Activated naive CD8-positive, alpha-beta T cell treated with anti-CD3 and anti-CD28 coated beads for 36 hours (primary cell): ENCODE data around the gene IDUA. TPM values are rescaled to one million over a fixed set of nuclear protein-coding genes. Genes with fewer than 3 reads are reported as not detected.

Source experiments
- DNase-seq: peaks from one replicate; pipeline ENCODE4 v3.0.0; 2021
- H3K27ac Mint-ChIP-seq: one replicate; pipeline ENCODE4 v1.8.0; 2022; ENCODE audit warnings: mild to moderate bottlenecking, moderate library complexity, mixed read lengths
- H3K27me3 Mint-ChIP-seq: one replicate; pipeline ENCODE4 v1.8.0; 2022; ENCODE audit warnings: mild to moderate bottlenecking, mixed read lengths
- H3K36me3 Mint-ChIP-seq: one replicate; pipeline ENCODE4 v1.8.0; 2021; ENCODE audit warnings: mild to moderate bottlenecking, mixed read lengths
- H3K4me1 Mint-ChIP-seq: one replicate; pipeline ENCODE4 v1.8.0; 2021; ENCODE audit warnings: mixed read lengths
- H3K4me3 Mint-ChIP-seq: one replicate; pipeline ENCODE4 v1.8.0; 2022; ENCODE audit warnings: mild to moderate bottlenecking, moderate library complexity, mixed read lengths
- H3K9me3 Mint-ChIP-seq: one replicate; pipeline ENCODE4 v1.8.0; 2022; ENCODE audit warnings: mixed read lengths
- total RNA-seq, 2 experiments: library from RNA; stranded (reverse); gene quantifications; one replicate each; pipeline ENCODE4 v1.2.3, GENCODE V29; 2021

IDUA gene
- total RNA-seq, 2 experiments from 2014 or later, result 6.6 to 7.1 TPM

GRCh38 chr4:961351-962230 is 25.3 kb upstream of the IDUA start:
- Mint-ChIP-seq H3K4me3 (no peak overlapping the region), H3K4me1 (no peaks in the 10 kb centered on the region), H3K27me3 (no peaks in the 10 kb centered on the region), H3K9me3 (no peaks in the 10 kb centered on the region), H3K27ac (no peak overlapping the region), H3K36me3 (peaks cover 4% of the 10 kb centered on the region)
- DNase-seq, result no peak

GRCh38 chr4:962231-963208 is 24.3 kb upstream of the IDUA start:
- no peak overlapping the region for H3K4me3 Mint-ChIP-seq
- DNase-seq, result no peak
- H3K27ac Mint-ChIP-seq, result no peak overlapping the region
- peaks cover 4% of the 10 kb centered on the region for H3K36me3 Mint-ChIP-seq
- no peaks in the 10 kb centered on the region for H3K4me1 Mint-ChIP-seq
- H3K9me3 Mint-ChIP-seq, result no peaks in the 10 kb centered on the region
- no peaks in the 10 kb centered on the region for H3K27me3 Mint-ChIP-seq

- Mint-ChIP-seq H3K9me3 (no peaks in the 10 kb centered on the region), H3K27me3 (no peaks in the 10 kb centered on the region), H3K4me3 (no peak overlapping the region), H3K4me1 (no peaks in the 10 kb centered on the region), H3K27ac (no peak overlapping the region), H3K36me3 (peaks cover 3% of the 10 kb centered on the region)
- no peak for DNase-seq
Measured at GRCh38 chr4:963276-964225, 23.3 kb upstream of the IDUA start.

GRCh38 chr4:964346-965025 is 22.4 kb upstream of the IDUA start:
- Mint-ChIP-seq H3K36me3 (no peaks in the 10 kb centered on the region), H3K4me1 (no peaks in the 10 kb centered on the region), H3K27me3 (no peaks in the 10 kb centered on the region), H3K4me3 (no peak overlapping the region), H3K27ac (no peak overlapping the region), H3K9me3 (no peaks in the 10 kb centered on the region)
- DNase-seq, result no peak

- no peak overlapping the region for H3K4me3 Mint-ChIP-seq
- H3K27ac Mint-ChIP-seq, result no peak overlapping the region
- no peaks in the 10 kb centered on the region for H3K27me3 Mint-ChIP-seq
- H3K36me3 Mint-ChIP-seq, result no peaks in the 10 kb centered on the region
- H3K4me1 Mint-ChIP-seq, result peaks cover under 1% of the 10 kb centered on the region
- DNase-seq, result no peak
- no peaks in the 10 kb centered on the region for H3K9me3 Mint-ChIP-seq
Measured at GRCh38 chr4:965048-965765, 21.6 kb upstream of the IDUA start.

GRCh38 chr4:965766-966134 is 21.1 kb upstream of the IDUA start:
- Mint-ChIP-seq H3K4me3 (no peak overlapping the region), H3K27ac (no peak overlapping the region), H3K9me3 (no peaks in the 10 kb centered on the region), H3K27me3 (no peaks in the 10 kb centered on the region), H3K4me1 (peaks cover 6% of the 10 kb centered on the region), H3K36me3 (no peaks in the 10 kb centered on the region)
- DNase-seq, result no peak

- H3K36me3 Mint-ChIP-seq, result no peaks in the 10 kb centered on the region
- peaks cover 11% of the 10 kb centered on the region for H3K4me1 Mint-ChIP-seq
- no peaks in the 10 kb centered on the region for H3K27me3 Mint-ChIP-seq
- H3K4me3 Mint-ChIP-seq, result no peak overlapping the region
- no peak overlapping the region for H3K27ac Mint-ChIP-seq
- DNase-seq, result no peak
- H3K9me3 Mint-ChIP-seq, result no peaks in the 10 kb centered on the region
Measured at GRCh38 chr4:966266-967112, 20.4 kb upstream of the IDUA start.

- no peaks in the 10 kb centered on the region for H3K9me3 Mint-ChIP-seq
- H3K4me3 Mint-ChIP-seq, result no peak overlapping the region
- H3K4me1 Mint-ChIP-seq, result peaks cover 11% of the 10 kb centered on the region
- no peak for DNase-seq
- H3K27ac Mint-ChIP-seq, result no peak overlapping the region
- no peaks in the 10 kb centered on the region for H3K27me3 Mint-ChIP-seq
- H3K36me3 Mint-ChIP-seq, result no peaks in the 10 kb centered on the region
Measured at GRCh38 chr4:967113-968104, 19.4 kb upstream of the IDUA start.

GRCh38 chr4:968221-968620 is 18.6 kb upstream of the IDUA start:
- Mint-ChIP-seq H3K4me3 (no peak overlapping the region), H3K27me3 (no peaks in the 10 kb centered on the region), H3K27ac (no peak overlapping the region), H3K36me3 (no peaks in the 10 kb centered on the region), H3K4me1 (peaks cover 11% of the 10 kb centered on the region), H3K9me3 (no peaks in the 10 kb centered on the region)
- DNase-seq, result no peak

- DNase-seq, result no peak
- Mint-ChIP-seq H3K9me3 (no peaks in the 10 kb centered on the region), H3K36me3 (no peaks in the 10 kb centered on the region), H3K4me1 (peaks cover 11% of the 10 kb centered on the region), H3K4me3 (no peak overlapping the region), H3K27me3 (no peaks in the 10 kb centered on the region), H3K27ac (no peak overlapping the region)
Measured at GRCh38 chr4:968621-969394, 18.0 kb upstream of the IDUA start.

- H3K4me1 Mint-ChIP-seq, result peaks cover 11% of the 10 kb centered on the region
- H3K4me3 Mint-ChIP-seq, result no peak overlapping the region
- H3K36me3 Mint-ChIP-seq, result no peaks in the 10 kb centered on the region
- H3K27ac Mint-ChIP-seq, result no peak overlapping the region
- no peak for DNase-seq
- H3K9me3 Mint-ChIP-seq, result peaks cover under 1% of the 10 kb centered on the region
- H3K27me3 Mint-ChIP-seq, result no peaks in the 10 kb centered on the region
Measured at GRCh38 chr4:970046-970745, 16.6 kb upstream of the IDUA start.
